A673 (cell line): ENCODE measurements around the gene SGSM2. TPM values are rescaled to one million over a fixed set of nuclear protein-coding genes. Genes with fewer than 3 reads are reported as not detected.
A peak's percentile ranks its signal among the peaks of the same experiment; 100 is the strongest.

ENCODE experiments used
- BruUV-seq: library from RNA; stranded (reverse); fragments of 400-500 nt; replicated peaks from 2 replicates; lab custom pipeline; 2021; lab: Mats Ljungman, UMichigan
- CTCF ChIA-PET: fragments of 300-600 bp; sonication (Branson Sonifier 250); formaldehyde crosslinking; loops from one replicate; lab custom pipeline; 2022; ENCODE audit warnings: antibody characterized with exemption; lab: Charles Lee
- POLR2A ChIA-PET: fragments of 300-600 bp; sonication (Branson Sonifier 250); formaldehyde crosslinking; loops from one replicate; lab custom pipeline; 2022; ENCODE audit warnings: antibody characterized with exemption; ENCODE audit not compliant: low non-redundant PET; lab: Charles Lee
- DNase-seq: peaks from one replicate; pipeline ENCODE4 v3.0.0-alpha.2; 2015; ENCODE audit warnings: low spot score
- H3K27ac ChIP-seq: fragments of 200-600 bp; sonication (generic); 2 replicates; pipeline ENCODE4 v1.5.1; 2016; ENCODE audit warnings: mixed run types, low read depth, mild to moderate bottlenecking, mixed read lengths, antibody characterized with exemption, low read length; ENCODE audit not compliant: poor library complexity, severe bottlenecking
- H3K27me3 ChIP-seq: fragments of 200-600 bp; sonication (generic); replicated peaks from 2 replicates; pipeline ENCODE4 v1.6.1; 2017; ENCODE audit warnings: mixed run types, low read depth, mild to moderate bottlenecking, mixed read lengths, antibody characterized with exemption, low read length; ENCODE audit not compliant: insufficient read depth, poor library complexity
- H3K36me3 ChIP-seq: fragments of 200-600 bp; sonication (generic); 2 replicates; pipeline ENCODE4 v1.6.1; 2016; ENCODE audit warnings: mixed run types, mild to moderate bottlenecking, mixed read lengths, antibody characterized with exemption, low read length; ENCODE audit not compliant: insufficient read depth, poor library complexity, severe bottlenecking
- H3K4me1 ChIP-seq: fragments of 200-600 bp; sonication (generic); 2 replicates; pipeline ENCODE4 v1.6.1; 2017; ENCODE audit warnings: mixed run types, mild to moderate bottlenecking, mixed read lengths, antibody characterized with exemption, low read length; ENCODE audit not compliant: insufficient read depth, poor library complexity, severe bottlenecking
- H3K4me3 ChIP-seq: fragments of 200-600 bp; sonication (generic); 2 replicates; pipeline ENCODE4 v1.5.1; 2016; ENCODE audit warnings: low read depth, mixed run types, mild to moderate bottlenecking, mixed read lengths, low read length; ENCODE audit not compliant: poor library complexity, severe bottlenecking
- H3K9me3 ChIP-seq: fragments of 200-600 bp; sonication (generic); 2 replicates; pipeline ENCODE4 v1.6.1; 2016; ENCODE audit warnings: mixed run types, low read depth, mild to moderate bottlenecking, mixed read lengths, antibody characterized with exemption, low read length; ENCODE audit not compliant: poor library complexity, severe bottlenecking
- CTCF ChIP-seq: fragments of 300-800, 200-600 bp; sonication (generic); conservative IDR thresholded peaks from 2 replicates; pipeline ENCODE4 v1.5.1; 2017; ENCODE audit warnings: low read depth, mild to moderate bottlenecking, antibody characterized with exemption, low read length, moderate library complexity, mixed read lengths
- EZH2 ChIP-seq: fragments of 200-600 bp; sonication (generic); IDR thresholded peaks from 2 replicates; pipeline ENCODE4 v1.6.1; 2017; ENCODE audit warnings: borderline replicate concordance, low read depth, mild to moderate bottlenecking, mixed read lengths, antibody characterized with exemption, low read length; ENCODE audit not compliant: poor library complexity, severe bottlenecking
- intact Hi-C: fragments of 100-400 bp; cut with micrococcal nuclease; formaldehyde crosslinking; loops from one replicate; pipeline ENCODE4 v1.10.0; 2022; ENCODE audit not compliant: unreplicated experiment
- total RNA-seq: library from RNA; stranded (reverse); gene quantifications from 2 replicates; pipeline ENCODE4 v1.2.3, GENCODE V29; 2021

Gene SGSM2
- total RNA-seq, 1 experiment from 2014 or later, result 81.2 TPM

GRCh38 chr17:2406271-2406902 is 69.1 kb downstream of the SGSM2 start:
- Histone ChIP-seq H3K4me1 (peaks cover 52% of the 10 kb centered on the region), H3K27ac (peak overlapping the region; percentile 75), H3K27me3 (no peaks in the 10 kb centered on the region), H3K4me3 (no peak overlapping the region), H3K9me3 (no peaks in the 10 kb centered on the region), H3K36me3 (no peaks in the 10 kb centered on the region)
- intact Hi-C loops, result no loop called here
- TF ChIP-seq EZH2 (no peak), CTCF (no peak)
- CTCF ChIA-PET, result interaction anchor here (0.6 to 1.0 kb wide), 2 partner anchors 10 to 832 kb away, joined by 3 to 6 read pairs; no protein-coding TSS in a partner anchor
- no peak for DNase-seq
- POLR2A ChIA-PET, result interaction anchor here (0.6 kb wide), 1 partner anchor 305 kb away, joined by 4 read pairs; no protein-coding TSS in a partner anchor
- BruUV-seq, result no TSS peak

GRCh38 chr17:2406903-2407790 is 69.8 kb downstream of the SGSM2 start:
- ChIA-PET CTCF (interaction anchor here (0.6 to 1.0 kb wide), 3 partner anchors 9 to 832 kb away, joined by 3 to 6 read pairs (median 4); no protein-coding TSS in a partner anchor), POLR2A (interaction anchor here (0.6 to 0.8 kb wide), 2 partner anchors 9 to 304 kb away, joined by 4 to 5 read pairs; no protein-coding TSS in a partner anchor)
- no peak for DNase-seq
- no peak for TF ChIP-seq EZH2
- TF ChIP-seq CTCF, result no peak
- Histone ChIP-seq H3K9me3 (no peaks in the 10 kb centered on the region), H3K27ac (peak overlapping the region; percentile 75), H3K27me3 (no peaks in the 10 kb centered on the region), H3K4me1 (peaks cover 51% of the 10 kb centered on the region), H3K36me3 (no peaks in the 10 kb centered on the region), H3K4me3 (no peak overlapping the region)
- intact Hi-C loops, result no loop called here
- BruUV-seq, result no TSS peak

- DNase-seq, result no peak
- intact Hi-C loops, result no loop called here
- POLR2A ChIA-PET, result no interaction called here
Measured at GRCh38 chr17:2410951-2411350, 73.7 kb downstream of the SGSM2 start.

More at GRCh38 chr17:2410951-2411350, 73.7 kb downstream of the SGSM2 start:
- CTCF ChIA-PET, result no interaction called here
- Histone ChIP-seq H3K4me3 (no peak overlapping the region), H3K27me3 (no peaks in the 10 kb centered on the region), H3K36me3 (peaks cover 14% of the 10 kb centered on the region), H3K27ac (no peak overlapping the region), H3K9me3 (no peaks in the 10 kb centered on the region), H3K4me1 (peaks cover 13% of the 10 kb centered on the region)
- TF ChIP-seq EZH2, result no peak
- TF ChIP-seq CTCF, result no peak
- no TSS peak for BruUV-seq
